Chondrocyte (in vitro differentiated cells): Measurements from ENCODE around the gene AFF3. TPM values are rescaled to one million over a fixed set of nuclear protein-coding genes. Genes with fewer than 3 reads are reported as not detected.

Experiments used
- DNase-seq: peaks from one replicate; pipeline ENCODE4 v3.0.0; 2021; ENCODE audit warnings: mixed read lengths, low spot score
- H3K27ac Mint-ChIP-seq: one replicate; pipeline ENCODE4 v1.8.0; 2021; ENCODE audit warnings: mild to moderate bottlenecking, moderate library complexity, mixed read lengths; ENCODE audit not compliant: unreplicated experiment
- H3K27me3 Mint-ChIP-seq: 2 replicates; pipeline ENCODE4 v1.8.0; 2021; ENCODE audit warnings: low read depth, mixed read lengths
- H3K36me3 Mint-ChIP-seq: 2 replicates; pipeline ENCODE4 v1.8.0; 2021; ENCODE audit warnings: low read depth, mixed read lengths
- H3K4me1 Mint-ChIP-seq: 2 replicates; pipeline ENCODE4 v1.8.0; 2021; ENCODE audit warnings: low read depth, mild to moderate bottlenecking, mixed read lengths
- H3K4me3 Mint-ChIP-seq: one replicate; pipeline ENCODE4 v1.8.0; 2021; ENCODE audit warnings: mild to moderate bottlenecking, moderate library complexity, mixed read lengths; ENCODE audit not compliant: unreplicated experiment
- H3K9me3 Mint-ChIP-seq: 2 replicates; pipeline ENCODE4 v1.8.0; 2021; ENCODE audit warnings: low read depth, mixed read lengths
- CTCF ChIP-seq: fragments of 200-600 bp; sonication (generic); IDR thresholded peaks from 2 replicates; pipeline ENCODE4 v1.5.0; 2021; ENCODE audit warnings: antibody characterized with exemption, mild to moderate bottlenecking, moderate library complexity
- total RNA-seq: library from RNA; stranded (reverse); gene quantifications from 3 replicates; pipeline ENCODE4 v1.2.1, GENCODE V29; 2021

AFF3 gene
- total RNA-seq, 1 donor from 2014 or later, result 127 TPM

- no peaks in the 10 kb centered on the region for H3K9me3 Mint-ChIP-seq
- TF ChIP-seq CTCF, result no peak
- H3K4me3 Mint-ChIP-seq, result no peak overlapping the region
- H3K36me3 Mint-ChIP-seq, result peaks cover 9% of the 10 kb centered on the region
- peaks cover 36% of the 10 kb centered on the region for H3K4me1 Mint-ChIP-seq
- no peak overlapping the region for H3K27ac Mint-ChIP-seq
- no peak for DNase-seq
- H3K27me3 Mint-ChIP-seq, result no peaks in the 10 kb centered on the region
Measured at GRCh38 chr2:99637159-99637697, 505.2 kb downstream of the AFF3 start.

DNA sequence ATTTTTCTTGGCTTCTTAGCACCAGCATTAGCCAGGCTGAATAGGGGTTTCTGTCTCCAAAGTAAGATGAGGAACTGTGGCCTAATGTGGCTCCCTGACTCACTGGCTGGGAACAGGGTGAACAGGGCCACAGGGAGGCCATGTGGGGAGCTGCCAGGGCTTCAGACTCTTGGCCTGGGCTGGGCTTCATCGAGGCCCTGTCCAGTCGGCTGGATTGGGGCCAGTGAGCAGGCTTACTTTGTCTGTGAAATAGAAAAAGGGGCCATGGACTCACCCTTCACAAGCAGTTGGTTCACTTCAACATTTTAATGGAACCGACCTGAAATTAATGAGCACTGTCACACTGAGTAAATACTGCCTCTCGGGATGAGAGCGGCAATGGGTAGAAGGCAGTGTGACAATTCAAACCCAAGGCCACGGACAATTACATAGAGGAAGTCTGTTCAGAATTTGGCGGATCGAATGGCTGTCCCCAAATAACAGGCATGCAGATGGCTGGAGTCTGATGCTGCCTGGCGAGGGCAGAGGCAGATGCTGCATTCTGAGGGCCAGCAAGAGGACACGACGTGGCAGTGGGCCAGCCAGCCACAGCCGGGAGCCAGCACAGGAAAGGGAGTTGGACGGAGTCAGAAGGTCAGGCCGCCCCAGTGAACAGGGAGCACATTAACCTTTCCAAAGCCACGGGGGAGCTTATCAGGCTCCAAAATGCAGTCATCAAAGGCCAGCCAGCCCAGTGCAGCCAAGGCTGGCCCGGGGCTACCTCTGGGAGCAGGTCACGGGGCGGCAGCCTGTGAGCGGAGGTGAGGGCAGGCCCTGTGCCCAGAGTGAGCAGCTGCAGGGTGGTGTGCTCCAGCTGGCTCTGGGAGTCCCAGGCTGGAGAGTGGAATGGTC, 506.0 kb downstream of the AFF3 start:
- Mint-ChIP-seq H3K27ac (peak overlapping the region; percentile 82), H3K36me3 (peaks cover 9% of the 10 kb centered on the region), H3K4me3 (no peak overlapping the region), H3K27me3 (no peaks in the 10 kb centered on the region), H3K9me3 (no peaks in the 10 kb centered on the region), H3K4me1 (peaks cover 31% of the 10 kb centered on the region)
- TF ChIP-seq CTCF, result no peak
- DNase-seq, result no peak

DNA sequence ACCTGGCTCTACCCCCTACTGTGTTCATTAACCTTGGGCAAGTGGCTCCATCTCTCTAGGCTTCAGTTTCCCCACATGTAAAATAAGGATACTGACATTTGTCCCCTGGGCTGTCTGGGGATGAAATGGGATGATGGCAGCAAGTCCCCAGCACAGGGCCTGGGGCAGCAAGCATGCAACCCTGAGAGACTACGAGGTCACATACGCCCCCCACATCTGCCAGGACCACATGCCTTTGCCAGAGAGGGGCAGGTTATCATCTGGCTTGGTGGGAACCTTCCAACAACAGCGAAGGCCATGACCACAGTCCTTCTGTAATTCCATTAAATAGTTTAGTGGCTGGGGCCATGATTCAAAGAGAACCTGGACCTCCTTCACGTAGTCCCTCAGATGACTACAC, 506.7 kb downstream of the AFF3 start:
- peaks cover 9% of the 10 kb centered on the region for H3K36me3 Mint-ChIP-seq
- H3K9me3 Mint-ChIP-seq, result no peaks in the 10 kb centered on the region
- H3K27ac Mint-ChIP-seq, result no peak overlapping the region
- H3K27me3 Mint-ChIP-seq, result no peaks in the 10 kb centered on the region
- peaks cover 26% of the 10 kb centered on the region for H3K4me1 Mint-ChIP-seq
- no peak for DNase-seq
- no peak for TF ChIP-seq CTCF
- H3K4me3 Mint-ChIP-seq, result no peak overlapping the region

- no peaks in the 10 kb centered on the region for H3K9me3 Mint-ChIP-seq
- no peak for DNase-seq
- H3K36me3 Mint-ChIP-seq, result peaks cover 12% of the 10 kb centered on the region
- no peaks in the 10 kb centered on the region for H3K27me3 Mint-ChIP-seq
- H3K4me3 Mint-ChIP-seq, result no peak overlapping the region
- TF ChIP-seq CTCF, result no peak
- H3K27ac Mint-ChIP-seq, result no peak overlapping the region
- H3K4me1 Mint-ChIP-seq, result peaks cover 17% of the 10 kb centered on the region
Measured at GRCh38 chr2:99634234-99634633, 508.2 kb downstream of the AFF3 start.

GRCh38 chr2:99631700-99632099, 510.7 kb downstream of the AFF3 start:
- peaks cover 14% of the 10 kb centered on the region for H3K36me3 Mint-ChIP-seq
- H3K27me3 Mint-ChIP-seq, result no peaks in the 10 kb centered on the region
- peaks cover 10% of the 10 kb centered on the region for H3K4me1 Mint-ChIP-seq
- TF ChIP-seq CTCF, result no peak
- no peak overlapping the region for H3K27ac Mint-ChIP-seq
- no peak overlapping the region for H3K4me3 Mint-ChIP-seq
- no peak for DNase-seq
- H3K9me3 Mint-ChIP-seq, result no peaks in the 10 kb centered on the region
